ENCODE data around the gene PPP2R5B. TPM values are rescaled to one million over a fixed set of nuclear protein-coding genes. Genes with fewer than 3 reads are reported as not detected.

Gene PPP2R5B
- total RNA-seq, 1 donor from 2014 or later: 26.8 TPM

DNA sequence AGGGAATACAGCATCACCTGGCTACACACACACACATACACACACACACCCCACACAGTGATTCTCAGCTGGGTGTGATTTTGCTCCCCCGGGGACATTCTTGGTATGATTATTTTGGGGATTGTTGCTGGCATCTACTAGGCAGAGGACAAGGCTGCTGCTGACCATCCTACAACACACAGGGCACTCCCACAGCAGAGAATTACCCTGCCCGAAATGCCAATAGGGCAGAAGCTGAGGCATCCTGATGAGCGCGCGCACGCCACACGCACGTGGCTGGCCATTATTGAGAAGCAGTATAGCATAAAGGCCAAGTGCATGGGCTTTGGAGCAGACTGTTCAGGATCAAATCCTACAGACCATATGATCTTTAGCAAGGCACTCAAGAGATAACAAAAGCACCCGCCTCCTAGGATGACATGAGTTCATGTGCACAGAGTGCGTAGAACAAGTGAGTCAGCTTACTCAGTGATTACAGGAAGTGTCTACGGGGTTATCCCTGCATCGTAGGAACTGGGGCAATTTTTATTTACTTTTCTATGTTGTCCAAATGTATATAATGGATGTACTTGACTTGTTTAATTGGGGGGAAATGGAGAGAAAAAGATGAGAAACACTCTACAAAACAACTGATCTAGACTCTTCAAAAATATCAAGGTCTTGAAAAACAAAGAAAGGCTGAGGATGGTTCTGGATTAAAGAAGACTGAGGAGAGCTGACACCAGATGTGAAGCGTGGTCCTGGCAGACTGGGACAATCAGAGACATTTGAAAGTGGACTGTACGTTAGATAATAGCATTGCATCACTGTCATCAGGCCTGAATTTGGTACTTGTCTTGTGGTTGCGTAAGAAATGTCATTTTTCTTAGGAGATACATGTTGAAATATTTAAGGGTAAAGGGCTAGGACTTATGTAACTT lies 38.9 kb upstream of the PPP2R5B start:
- H3K27me3 Mint-ChIP-seq (ENCODE audit: unreplicated experiment): no peaks in the 10 kb centered on the region
- DNase-seq (ENCODE audit: extremely low spot score, unreplicated experiment): no peak
- peaks cover 16% of the 10 kb centered on the region for H3K4me1 Mint-ChIP-seq (ENCODE audit: unreplicated experiment)
- no peak overlapping the region for H3K27ac Mint-ChIP-seq (ENCODE audit: unreplicated experiment)
- no peak overlapping the region for H3K4me3 Mint-ChIP-seq (ENCODE audit: unreplicated experiment)
- no peaks in the 10 kb centered on the region for H3K36me3 Mint-ChIP-seq (ENCODE audit: unreplicated experiment)
- TF ChIP-seq, protein P1, sequence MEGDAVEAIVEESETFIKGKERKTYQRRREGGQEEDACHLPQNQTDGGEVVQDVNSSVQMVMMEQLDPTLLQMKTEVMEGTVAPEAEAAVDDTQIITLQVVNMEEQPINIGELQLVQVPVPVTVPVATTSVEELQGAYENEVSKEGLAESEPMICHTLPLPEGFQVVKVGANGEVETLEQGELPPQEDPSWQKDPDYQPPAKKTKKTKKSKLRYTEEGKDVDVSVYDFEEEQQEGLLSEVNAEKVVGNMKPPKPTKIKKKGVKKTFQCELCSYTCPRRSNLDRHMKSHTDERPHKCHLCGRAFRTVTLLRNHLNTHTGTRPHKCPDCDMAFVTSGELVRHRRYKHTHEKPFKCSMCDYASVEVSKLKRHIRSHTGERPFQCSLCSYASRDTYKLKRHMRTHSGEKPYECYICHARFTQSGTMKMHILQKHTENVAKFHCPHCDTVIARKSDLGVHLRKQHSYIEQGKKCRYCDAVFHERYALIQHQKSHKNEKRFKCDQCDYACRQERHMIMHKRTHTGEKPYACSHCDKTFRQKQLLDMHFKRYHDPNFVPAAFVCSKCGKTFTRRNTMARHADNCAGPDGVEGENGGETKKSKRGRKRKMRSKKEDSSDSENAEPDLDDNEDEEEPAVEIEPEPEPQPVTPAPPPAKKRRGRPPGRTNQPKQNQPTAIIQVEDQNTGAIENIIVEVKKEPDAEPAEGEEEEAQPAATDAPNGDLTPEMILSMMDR (IDR thresholded peaks at IDR 0.05): no peak
- no peaks in the 10 kb centered on the region for H3K9me3 Mint-ChIP-seq (ENCODE audit: unreplicated experiment)

DNA sequence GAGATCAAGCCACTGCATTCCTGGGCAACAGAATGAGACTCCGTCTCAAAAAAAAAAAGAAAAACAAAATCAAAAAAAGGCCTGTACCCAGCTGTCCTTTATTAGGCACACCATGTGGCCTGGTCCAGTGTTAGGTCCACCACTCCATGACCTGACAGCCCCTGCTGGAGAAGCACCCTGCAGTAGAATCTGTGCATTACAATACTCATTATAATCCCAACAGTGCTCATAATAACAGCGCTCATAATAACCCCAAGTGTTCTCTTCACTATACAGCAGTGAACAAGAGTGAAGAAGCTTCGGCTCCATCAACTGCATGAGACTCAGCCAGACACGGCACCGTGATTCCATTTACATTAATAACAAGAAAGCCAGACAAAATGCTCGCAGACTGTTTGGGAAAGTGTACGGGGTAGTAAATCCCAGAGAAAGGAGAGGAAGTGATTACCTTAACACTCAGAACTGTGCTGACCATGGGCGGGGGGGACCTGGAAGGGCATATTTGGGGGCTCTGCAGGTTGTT lies 37.2 kb upstream of the PPP2R5B start:
- no peak overlapping the region for H3K4me3 Mint-ChIP-seq (ENCODE audit: unreplicated experiment)
- no peaks in the 10 kb centered on the region for H3K27me3 Mint-ChIP-seq (ENCODE audit: unreplicated experiment)
- no peaks in the 10 kb centered on the region for H3K9me3 Mint-ChIP-seq (ENCODE audit: unreplicated experiment)
- H3K27ac Mint-ChIP-seq (ENCODE audit: unreplicated experiment): peak overlapping the region; percentile 40
- no peaks in the 10 kb centered on the region for H3K36me3 Mint-ChIP-seq (ENCODE audit: unreplicated experiment)
- TF ChIP-seq, protein P1 (IDR thresholded peaks at IDR 0.05): no peak
- no peak for DNase-seq (ENCODE audit: extremely low spot score, unreplicated experiment)
- peaks cover 14% of the 10 kb centered on the region for H3K4me1 Mint-ChIP-seq (ENCODE audit: unreplicated experiment)

DNA sequence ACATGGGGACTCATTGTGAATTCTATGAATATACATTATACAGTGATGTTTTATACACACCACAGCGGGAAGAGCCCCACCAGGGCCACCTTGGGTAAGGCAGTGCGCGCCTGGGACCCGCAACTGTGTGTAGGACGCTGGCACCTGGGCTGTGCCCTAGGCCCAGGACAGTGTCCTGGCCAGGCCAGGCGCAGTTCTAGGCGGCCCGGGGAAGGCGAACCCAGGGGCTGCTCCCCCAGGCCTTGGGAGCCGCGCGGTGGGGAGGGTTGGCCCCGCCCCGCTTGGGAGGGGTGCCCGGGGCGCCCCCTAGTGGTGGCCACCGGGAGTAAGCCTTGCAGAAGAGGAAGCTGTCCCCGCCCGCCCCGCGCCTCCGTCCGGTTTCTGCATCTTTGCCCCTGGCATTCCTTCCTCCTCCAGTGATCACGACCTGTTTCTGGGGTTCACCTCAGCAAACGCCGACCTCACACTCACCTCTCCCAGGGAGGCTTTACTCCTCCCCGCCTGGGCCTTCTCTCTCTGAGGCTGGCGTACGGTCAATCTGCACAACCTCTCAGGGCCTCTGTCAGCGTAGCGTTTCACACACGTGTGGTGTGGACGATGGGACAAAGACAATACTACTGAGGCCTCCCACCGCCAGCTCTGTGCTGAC lies 36.6 kb upstream of the PPP2R5B start:
- H3K9me3 Mint-ChIP-seq (ENCODE audit: unreplicated experiment): no peaks in the 10 kb centered on the region
- H3K27ac Mint-ChIP-seq (ENCODE audit: unreplicated experiment): peak overlapping the region; percentile 40
- peak overlapping the region; percentile 50 for H3K4me3 Mint-ChIP-seq (ENCODE audit: unreplicated experiment)
- peaks cover 13% of the 10 kb centered on the region for H3K4me1 Mint-ChIP-seq (ENCODE audit: unreplicated experiment)
- DNase-seq (ENCODE audit: extremely low spot score, unreplicated experiment): peak; percentile 92
- H3K36me3 Mint-ChIP-seq (ENCODE audit: unreplicated experiment): no peaks in the 10 kb centered on the region
- H3K27me3 Mint-ChIP-seq (ENCODE audit: unreplicated experiment): no peaks in the 10 kb centered on the region
- TF ChIP-seq, protein P1 (IDR thresholded peaks at IDR 0.05): peak; percentile 97

- H3K9me3 Mint-ChIP-seq (ENCODE audit: unreplicated experiment): no peaks in the 10 kb centered on the region
- H3K27me3 Mint-ChIP-seq (ENCODE audit: unreplicated experiment): no peaks in the 10 kb centered on the region
- H3K27ac Mint-ChIP-seq (ENCODE audit: unreplicated experiment): no peak overlapping the region
- DNase-seq (ENCODE audit: extremely low spot score, unreplicated experiment): no peak
- peak overlapping the region; percentile 50 for H3K4me3 Mint-ChIP-seq (ENCODE audit: unreplicated experiment)
- H3K4me1 Mint-ChIP-seq (ENCODE audit: unreplicated experiment): peaks cover 13% of the 10 kb centered on the region
- TF ChIP-seq, protein P1 (IDR thresholded peaks at IDR 0.05): no peak
- no peaks in the 10 kb centered on the region for H3K36me3 Mint-ChIP-seq (ENCODE audit: unreplicated experiment)
Observed at GRCh38 chr11:64888406-64888728, 36.1 kb upstream of the PPP2R5B start.
